ENCODE results near the gene WDR37.
A peak's percentile ranks its signal among the peaks of the same experiment; 100 is the strongest.
"Not testable (repeated sequence)": the region's sequence is repeated elsewhere in the genome, so short reads cannot be mapped to it uniquely, and the experiment has no call there.

Gene WDR37

GRCh38 chr10:1056326-1057105, at the start of gene WDR37:
WDR37 (plus strand) TSS chr10:1056385; CDS start chr10:1072156, 15,771 bp downstream.
- DNase-seq = peak; percentile 81

- DNase-seq = no peak
These were observed 49.6 kb upstream of the WDR37 start for GRCh38 chr10:1006573-1006972.

- DNase-seq = no peak
These were observed 48.6 kb upstream of the WDR37 start for GRCh38 chr10:1007583-1007982.

GRCh38 chr10:1009071-1009494, 47.1 kb upstream of the WDR37 start:
- no peak for DNase-seq

- DNase-seq = not testable (repeated sequence)
These were observed 46.2 kb upstream of the WDR37 start for GRCh38 chr10:1009947-1010346.

- no peak for DNase-seq
These were observed 45.5 kb upstream of the WDR37 start for GRCh38 chr10:1010703-1011102.

GRCh38 chr10:1011696-1012095, 44.5 kb upstream of the WDR37 start:
- DNase-seq = no peak

GRCh38 chr10:1015688-1016087, 40.5 kb upstream of the WDR37 start:
- DNase-seq = no peak

GRCh38 chr10:1019362-1019761, 36.8 kb upstream of the WDR37 start:
- no peak for DNase-seq

GRCh38 chr10:1020460-1020859, 35.7 kb upstream of the WDR37 start:
- no peak for DNase-seq

- no peak for DNase-seq
These were observed 35.2 kb upstream of the WDR37 start for GRCh38 chr10:1020958-1021357.

GRCh38 chr10:1022413-1022812, 33.8 kb upstream of the WDR37 start:
- no peak for DNase-seq

GRCh38 chr10:1024103-1024502, 32.1 kb upstream of the WDR37 start:
- no peak for DNase-seq

- DNase-seq = no peak
These were observed 30.5 kb upstream of the WDR37 start, which contains the start of gene IDI2 for GRCh38 chr10:1025683-1026082. IDI2 (minus strand) TSS chr10:1025859; CDS start chr10:1024723, 1,136 bp downstream.

GRCh38 chr10:1026578-1026977, 29.6 kb upstream of the WDR37 start:
- DNase-seq = no peak

GRCh38 chr10:1029838-1030237, 26.3 kb upstream of the WDR37 start:
- DNase-seq = no peak

- DNase-seq = no peak
These were observed 22.6 kb upstream of the WDR37 start for GRCh38 chr10:1033601-1034000.

GRCh38 chr10:1034758-1035157, 21.4 kb upstream of the WDR37 start:
- no peak for DNase-seq

- no peak for DNase-seq
These were observed 21.0 kb upstream of the WDR37 start for GRCh38 chr10:1035201-1035600.

GRCh38 chr10:1036341-1036791, 19.8 kb upstream of the WDR37 start:
- no peak for DNase-seq

GRCh38 chr10:1037098-1037497, 19.1 kb upstream of the WDR37 start:
- no peak for DNase-seq

GRCh38 chr10:1038769-1039168, 17.4 kb upstream of the WDR37 start:
- not testable (repeated sequence) for DNase-seq

- DNase-seq = no peak
These were observed 16.1 kb upstream of the WDR37 start for GRCh38 chr10:1040133-1040532.

- DNase-seq = no peak
These were observed 14.7 kb upstream of the WDR37 start for GRCh38 chr10:1041514-1041913.

- DNase-seq = no peak
These were observed 12.6 kb upstream of the WDR37 start for GRCh38 chr10:1043532-1043995.
